ENCODE results near the gene CUBN. TPM values are rescaled to one million over a fixed set of nuclear protein-coding genes. Genes with fewer than 3 reads are reported as not detected.
A peak's percentile ranks its signal among the peaks of the same experiment; 100 is the strongest.

Gene CUBN
- total RNA-seq, 1 donor = 1.1 TPM

DNA sequence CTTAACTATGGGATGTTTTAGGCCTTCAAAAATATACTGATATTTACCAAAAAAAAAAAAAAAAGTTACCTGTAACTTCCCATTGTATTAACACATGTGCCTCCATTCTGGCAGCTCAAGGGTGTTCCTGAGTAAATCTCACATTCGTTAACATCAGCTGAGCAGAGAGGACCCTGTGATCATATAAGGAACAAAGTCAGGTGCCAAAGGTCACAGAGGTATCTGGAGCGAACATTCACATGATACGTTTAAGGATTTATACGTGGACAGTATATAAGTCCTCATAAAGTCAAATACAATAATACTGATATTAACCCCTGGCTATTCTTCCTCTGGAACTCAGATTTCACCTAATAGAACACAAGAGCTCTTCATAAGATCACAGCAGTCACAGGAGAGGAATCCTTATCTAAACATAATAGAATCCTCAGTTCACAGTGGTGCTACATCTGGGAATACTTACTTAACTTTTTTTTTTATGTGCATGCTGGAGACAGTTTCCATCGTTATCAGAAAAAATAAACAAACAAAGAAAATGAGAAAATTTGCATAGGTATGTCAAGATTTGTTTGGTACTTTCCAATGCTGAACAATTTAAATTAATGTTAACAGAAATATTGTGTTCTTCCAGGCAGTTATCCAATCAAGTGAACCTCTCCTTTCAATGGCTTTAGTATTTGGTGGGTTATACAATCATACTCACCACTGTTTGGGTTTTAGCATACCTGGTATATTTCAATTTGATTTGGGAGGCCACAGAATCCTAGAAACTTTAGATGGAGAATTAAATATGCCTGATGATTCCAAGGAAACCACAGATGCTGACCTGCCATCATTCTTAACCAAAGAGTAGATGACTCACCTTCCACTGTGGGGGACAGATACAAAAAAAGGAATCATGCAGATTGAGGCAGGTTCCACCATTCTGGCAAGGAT, 6.6 kb downstream of the CUBN start:
- Histone ChIP-seq H3K36me3 (ENCODE audit: insufficient read depth, low read length) (no peaks in the 10 kb centered on the region), H3K27ac (ENCODE audit: low read depth, low read length) (peak overlapping the region; percentile 68), H3K4me1 (ENCODE audit: insufficient read depth, low read length) (peaks cover 20% of the 10 kb centered on the region), H3K4me3 (ENCODE audit: insufficient read depth, low read length) (no peak overlapping the region), H3K9me3 (ENCODE audit: low read depth, low read length) (no peaks in the 10 kb centered on the region), H3K4me2 (ENCODE audit: insufficient read depth, low read length) (peak overlapping the region; percentile 25), H3K79me2 (ENCODE audit: insufficient read depth, low read length) (no peaks in the 10 kb centered on the region), H3K27me3 (ENCODE audit: insufficient read depth, low read length) (no peaks in the 10 kb centered on the region), H2AFZ (ENCODE audit: low read length) (no peak overlapping the region), H4K20me1 (ENCODE audit: insufficient read depth, low read length) (no peaks in the 10 kb centered on the region)
- DNase-seq (ENCODE audit: insufficient read length, low spot score, missing footprints) = peak; percentile 67
- TF ChIP-seq, protein P1, sequence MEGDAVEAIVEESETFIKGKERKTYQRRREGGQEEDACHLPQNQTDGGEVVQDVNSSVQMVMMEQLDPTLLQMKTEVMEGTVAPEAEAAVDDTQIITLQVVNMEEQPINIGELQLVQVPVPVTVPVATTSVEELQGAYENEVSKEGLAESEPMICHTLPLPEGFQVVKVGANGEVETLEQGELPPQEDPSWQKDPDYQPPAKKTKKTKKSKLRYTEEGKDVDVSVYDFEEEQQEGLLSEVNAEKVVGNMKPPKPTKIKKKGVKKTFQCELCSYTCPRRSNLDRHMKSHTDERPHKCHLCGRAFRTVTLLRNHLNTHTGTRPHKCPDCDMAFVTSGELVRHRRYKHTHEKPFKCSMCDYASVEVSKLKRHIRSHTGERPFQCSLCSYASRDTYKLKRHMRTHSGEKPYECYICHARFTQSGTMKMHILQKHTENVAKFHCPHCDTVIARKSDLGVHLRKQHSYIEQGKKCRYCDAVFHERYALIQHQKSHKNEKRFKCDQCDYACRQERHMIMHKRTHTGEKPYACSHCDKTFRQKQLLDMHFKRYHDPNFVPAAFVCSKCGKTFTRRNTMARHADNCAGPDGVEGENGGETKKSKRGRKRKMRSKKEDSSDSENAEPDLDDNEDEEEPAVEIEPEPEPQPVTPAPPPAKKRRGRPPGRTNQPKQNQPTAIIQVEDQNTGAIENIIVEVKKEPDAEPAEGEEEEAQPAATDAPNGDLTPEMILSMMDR (IDR thresholded peaks at IDR 0.05; ENCODE audit: extremely low read depth, low read depth, low read length) = no peak

DNA sequence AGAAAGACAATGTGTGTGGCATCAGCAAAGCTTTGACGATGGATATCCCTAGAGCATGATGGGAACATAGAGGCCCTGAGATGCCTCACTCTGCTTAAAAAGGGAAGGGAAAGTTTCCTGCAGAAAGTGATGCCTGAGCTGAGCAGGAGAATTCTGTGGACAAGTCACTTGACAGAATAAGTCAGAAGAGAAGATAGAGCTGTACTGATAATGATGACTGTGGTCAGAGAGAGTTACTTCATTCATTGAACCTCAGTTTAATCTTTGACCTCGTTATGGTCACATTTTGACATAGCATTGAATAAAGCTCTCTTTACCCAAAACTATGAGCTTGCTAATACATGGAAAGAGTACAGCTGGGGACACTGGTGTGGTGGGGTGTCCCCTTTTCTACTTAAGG, 7.6 kb downstream of the CUBN start:
- TF ChIP-seq, protein P1 (IDR thresholded peaks at IDR 0.05; ENCODE audit: extremely low read depth, low read depth, low read length) = no peak
- no peak overlapping the region for H3K4me3 ChIP-seq (ENCODE audit: insufficient read depth, low read length)
- no peak overlapping the region for H2AFZ ChIP-seq (ENCODE audit: low read length)
- no peaks in the 10 kb centered on the region for H3K79me2 ChIP-seq (ENCODE audit: insufficient read depth, low read length)
- H3K4me2 ChIP-seq (ENCODE audit: insufficient read depth, low read length) = no peak overlapping the region
- H3K27ac ChIP-seq (ENCODE audit: low read depth, low read length) = no peak overlapping the region
- no peaks in the 10 kb centered on the region for H3K27me3 ChIP-seq (ENCODE audit: insufficient read depth, low read length)
- H3K36me3 ChIP-seq (ENCODE audit: insufficient read depth, low read length) = no peaks in the 10 kb centered on the region
- no peaks in the 10 kb centered on the region for H3K9me3 ChIP-seq (ENCODE audit: low read depth, low read length)
- DNase-seq (ENCODE audit: insufficient read length, low spot score, missing footprints) = no peak
- no peaks in the 10 kb centered on the region for H4K20me1 ChIP-seq (ENCODE audit: insufficient read depth, low read length)
- peaks cover 20% of the 10 kb centered on the region for H3K4me1 ChIP-seq (ENCODE audit: insufficient read depth, low read length)

DNA sequence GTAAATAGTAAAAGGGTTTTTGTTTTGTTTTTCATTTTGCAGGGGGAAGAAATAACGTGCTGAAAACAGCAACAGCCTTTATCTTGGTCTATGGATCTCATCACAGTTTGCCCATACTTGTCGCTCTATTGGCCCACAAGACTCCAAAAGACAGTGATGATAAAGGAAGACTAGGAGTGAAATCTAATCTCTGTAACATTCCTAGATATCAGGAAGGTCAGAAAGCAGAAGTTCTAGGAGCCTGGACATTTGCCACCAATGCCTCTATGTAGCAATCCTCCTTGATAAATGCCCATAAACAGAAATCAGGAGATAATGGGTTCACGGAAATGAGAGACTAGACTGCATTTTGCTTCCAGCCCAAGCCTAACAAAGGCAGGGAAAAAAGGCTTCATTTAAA, 8.9 kb downstream of the CUBN start:
- Histone ChIP-seq H3K4me1 (ENCODE audit: insufficient read depth, low read length) (peaks cover 22% of the 10 kb centered on the region), H3K27ac (ENCODE audit: low read depth, low read length) (no peak overlapping the region), H3K36me3 (ENCODE audit: insufficient read depth, low read length) (no peaks in the 10 kb centered on the region), H3K4me3 (ENCODE audit: insufficient read depth, low read length) (no peak overlapping the region), H3K9me3 (ENCODE audit: low read depth, low read length) (no peaks in the 10 kb centered on the region), H3K4me2 (ENCODE audit: insufficient read depth, low read length) (no peak overlapping the region), H2AFZ (ENCODE audit: low read length) (no peak overlapping the region), H4K20me1 (ENCODE audit: insufficient read depth, low read length) (no peaks in the 10 kb centered on the region), H3K79me2 (ENCODE audit: insufficient read depth, low read length) (no peaks in the 10 kb centered on the region), H3K27me3 (ENCODE audit: insufficient read depth, low read length) (no peaks in the 10 kb centered on the region)
- no peak for DNase-seq (ENCODE audit: insufficient read length, low spot score, missing footprints)
- TF ChIP-seq, protein P1 (IDR thresholded peaks at IDR 0.05; ENCODE audit: extremely low read depth, low read depth, low read length) = no peak

DNA sequence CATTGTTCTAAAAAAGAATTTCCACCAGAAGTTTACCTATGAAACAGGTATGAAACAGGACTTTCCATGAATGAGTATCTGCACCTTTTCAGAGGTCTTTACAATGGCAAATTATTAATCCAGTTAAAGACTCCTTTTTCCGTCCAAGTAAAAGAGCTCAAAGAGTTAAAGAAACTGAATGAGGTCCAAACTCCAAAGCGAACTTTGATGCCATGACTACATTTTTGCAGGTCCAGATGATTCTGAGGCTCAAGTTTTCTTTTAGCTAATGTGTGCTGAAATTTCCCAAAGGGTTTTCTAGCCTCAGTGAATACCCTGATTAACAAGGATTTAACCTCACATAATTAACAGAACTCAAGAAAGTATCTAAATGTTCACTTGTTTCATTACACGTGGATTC, 9.8 kb downstream of the CUBN start:
- no peak overlapping the region for H3K27ac ChIP-seq (ENCODE audit: low read depth, low read length)
- TF ChIP-seq, protein P1 (IDR thresholded peaks at IDR 0.05; ENCODE audit: extremely low read depth, low read depth, low read length) = no peak
- no peaks in the 10 kb centered on the region for H4K20me1 ChIP-seq (ENCODE audit: insufficient read depth, low read length)

More for the DNA sequence above, 9.8 kb downstream of the CUBN start:
- no peak for DNase-seq (ENCODE audit: insufficient read length, low spot score, missing footprints)
- Histone ChIP-seq H3K4me3 (ENCODE audit: insufficient read depth, low read length) (no peak overlapping the region), H3K4me2 (ENCODE audit: insufficient read depth, low read length) (no peak overlapping the region), H3K79me2 (ENCODE audit: insufficient read depth, low read length) (no peaks in the 10 kb centered on the region), H3K9me3 (ENCODE audit: low read depth, low read length) (no peaks in the 10 kb centered on the region), H2AFZ (ENCODE audit: low read length) (no peak overlapping the region), H3K27me3 (ENCODE audit: insufficient read depth, low read length) (no peaks in the 10 kb centered on the region), H3K4me1 (ENCODE audit: insufficient read depth, low read length) (peaks cover 28% of the 10 kb centered on the region), H3K36me3 (ENCODE audit: insufficient read depth, low read length) (no peaks in the 10 kb centered on the region)
